Aorta (tissue), 5 donors: Measurements from ENCODE around the gene CIAPIN1. TPM values are rescaled to one million over a fixed set of nuclear protein-coding genes. Genes with fewer than 3 reads are reported as not detected.

Experiments used
- ATAC-seq: fragments of 200-7000 bp; cut with Tn5 transposase; one replicate; pipeline ENCODE4 v1.9.1; 2022; ENCODE audit warnings: moderate library complexity; ENCODE audit not compliant: low FRiP score
- DNase-seq, 2 donors: peaks; one replicate each; pipeline ENCODE4 v3.0.0-alpha.2; 2020
- H3K27ac ChIP-seq, 2 donors: one replicate each; pipeline ENCODE4 v1.5.1; 2013; ENCODE audit warnings: low read length in 2 of 2, mild to moderate bottlenecking in 2 of 2, moderate library complexity in 2 of 2, control low read depth in 1 of 2, inconsistent platforms in 1 of 2, low read depth in 1 of 2
- H3K27me3 ChIP-seq, 2 donors: one replicate each; pipeline ENCODE4 v1.6.1; 2013; ENCODE audit warnings: control low read depth in 1 of 2, low read length in 1 of 2, mild to moderate bottlenecking in 1 of 2, moderate library complexity in 1 of 2; ENCODE audit not compliant: insufficient read depth in 2 of 2, control insufficient read depth in 1 of 2
- H3K36me3 ChIP-seq, 2 donors: one replicate each; pipeline ENCODE4 v1.6.1; 2013; ENCODE audit warnings: control low read depth in 1 of 2, low read length in 1 of 2, mild to moderate bottlenecking in 1 of 2; ENCODE audit not compliant: insufficient read depth in 2 of 2, control insufficient read depth in 1 of 2
- H3K4me1 ChIP-seq, 2 donors: one replicate each; pipeline ENCODE4 v1.6.1; 2013; ENCODE audit warnings: low read length in 2 of 2, control low read depth in 1 of 2, mild to moderate bottlenecking in 1 of 2, moderate library complexity in 1 of 2; ENCODE audit not compliant: insufficient read depth in 2 of 2, control insufficient read depth in 1 of 2
- H3K4me3 ChIP-seq, 2 donors: one replicate each; pipeline ENCODE4 v1.5.1; 2013; ENCODE audit warnings: low read length in 2 of 2, control low read depth in 1 of 2, mild to moderate bottlenecking in 1 of 2
- H3K9me3 ChIP-seq: one replicate; pipeline ENCODE4 v1.6.1; 2013; ENCODE audit warnings: mild to moderate bottlenecking, low read length; ENCODE audit not compliant: control insufficient read depth
- WGBS, 2 donors: extraction: QIAGEN DNeasy Blood & Tissue Kit; methylation state at CpG; one replicate each; pipeline ENCODE4 v1.1.7; 2013; 5-methylcytosine and 5-hydroxymethylcytosine counted together
- intact Hi-C, 2 donors: fragments of 100-400 bp; cut with DNase I; formaldehyde crosslinking; loops; one replicate each; pipeline versions ENCODE4 v1.14.2 to v1.15.0; 2022
- long read RNA-seq, 2 donors: library from polyadenylated mRNA; unstranded; transcript quantifications; one replicate each; pipeline ENCODE4 v2.0.0, GENCODE V29; 2020 to 2021
- polyA plus RNA-seq, 2 donors: library from polyadenylated mRNA; stranded (reverse); fragments of 200-250 nt; gene quantifications; one replicate each; pipeline ENCODE4 v1.2.3, GENCODE V29; 2013
- total RNA-seq, 2 donors: library from RNA; stranded (reverse); fragmentation: NEBNext Ultra II Directional; extraction: Animal tissue kit (Norgen Biotek cat#: 25700); gene quantifications; one replicate each; pipeline ENCODE4 v1.2.1, GENCODE V29; 2021
- donor health status: healthy with polysubstance abuse.
- donor health status: Bipolar disorder and iron deficiency.
- donor health status: DM: no; HTN: no; CAD: no.
- donor health status: DM: no; HTN: no; CAD: no.
- donor health status: DM: yes; HTN: yes; CAD: no.

CIAPIN1 gene
- 10 to 100 TPM; 26.7 to 27.4 TPM for total RNA-seq
- polyA plus RNA-seq, result 10 to 100 TPM; 16.3 to 21.6 TPM
- long read RNA-seq, donor 1, transcript CIAPIN1-209 (9 exons, 2,016 nt), result minor isoform, 22 of 247 reads
- long read RNA-seq, donor 1, transcript CIAPIN1-201 (9 exons, 2,182 nt), result major isoform, 174 of 247 reads
- long read RNA-seq, donor 1, partial matches to known transcripts, result 17 of 247 reads
- long read RNA-seq, donor 1, other reads (novel, unspliced or antisense), result 28 of 247 reads
- long read RNA-seq, donor 2, transcript CIAPIN1-201 (9 exons, 2,182 nt), result major isoform, 15 of 31 reads
- long read RNA-seq, donor 2, partial matches to known transcripts, result 2 of 31 reads
- long read RNA-seq, donor 2, other reads (novel, unspliced or antisense), result 10 of 31 reads

GRCh38 chr16:57447186-57447962 lies at the start of gene CIAPIN1, which contains the start of gene COQ9:
TSS of gene CIAPIN1 (minus strand) at chr16:57447385. CDS start at chr16:57440928, 6,457 bp downstream.
TSS of gene COQ9 (plus strand) at chr16:57447479. CDS start at chr16:57447506, 27 bp downstream.
- Histone ChIP-seq H3K4me1 (no peaks in the 10 kb centered on the region), H3K36me3 (no peaks in the 10 kb centered on the region), H3K27ac (peak within 1 kb of the TSS; percentile 2 to 60), H3K9me3 (no peaks in the 10 kb centered on the region), H3K27me3 (no peaks in the 10 kb centered on the region), H3K4me3 (peak within 1 kb of the TSS; percentile 68 to 88)
- DNase-seq (peak; percentile 97 to 99), ATAC-seq (peak; percentile 98)
- intact Hi-C loops, result loop anchor here in 1 of 2 donors (2.0 kb wide), 1 partner anchor 39 kb away; the partner anchor contains the start of gene DOK4
- 0 to 1% methylated on average over 61 to 68 of the region's 68 CpGs for WGBS, 2 donors

GRCh38 chr16:57493767-57494166 lies 46.6 kb upstream of the CIAPIN1 start:
- Histone ChIP-seq H3K9me3 (no peaks in the 10 kb centered on the region), H3K36me3 (no peaks in the 10 kb centered on the region), H3K27ac (no peak overlapping the region), H3K4me3 (no peak overlapping the region), H3K27me3 (no peaks in the 10 kb centered on the region), H3K4me1 (no peaks in the 10 kb centered on the region)
- intact Hi-C loops, result no loop called here
- WGBS, 2 donors, result 94 to 95% methylated on average over 4 of the region's 4 CpGs
- ATAC-seq (no peak), DNase-seq (no peak)

- Histone ChIP-seq H3K36me3 (no peaks in the 10 kb centered on the region), H3K4me1 (no peaks in the 10 kb centered on the region), H3K4me3 (no peak overlapping the region), H3K27ac (no peak overlapping the region), H3K27me3 (no peaks in the 10 kb centered on the region), H3K9me3 (no peaks in the 10 kb centered on the region)
- intact Hi-C loops, result no loop called here
- WGBS, 2 donors, result 90 to 98% methylated on average over 5 of the region's 5 CpGs
- DNase-seq (peak in 1 of 2 donors; percentile 26), ATAC-seq (no peak)
Measured at GRCh38 chr16:57489229-57489628, 42.0 kb upstream of the CIAPIN1 start.

- intact Hi-C loops, result loop anchor here in 1 of 2 donors (2.0 kb wide), 2 partner anchors 24 to 40 kb away; partner anchors contain the start of genes CIAPIN1, COQ9 and POLR2C
- H3K27ac ChIP-seq, result peak overlapping the region in 1 of 2 donors; percentile 64
Measured at GRCh38 chr16:57486858-57487834, 40.0 kb upstream of the CIAPIN1 start.

GRCh38 chr16:57485916-57486857 lies 39.0 kb upstream of the CIAPIN1 start, which contains the start of gene DOK4:
TSS of gene DOK4 (minus strand) at chr16:57486493. CDS start at chr16:57479507, 6,986 bp downstream.
- no peaks in the 10 kb centered on the region for H3K9me3 ChIP-seq
- H3K27me3 ChIP-seq, result no peaks in the 10 kb centered on the region
- peak; percentile 89 to 95 for DNase-seq
- peak within 1 kb of the TSS; percentile 2 to 93 for H3K27ac ChIP-seq
- no peaks in the 10 kb centered on the region for H3K4me1 ChIP-seq
- no peaks in the 10 kb centered on the region for H3K36me3 ChIP-seq
- H3K4me3 ChIP-seq, result peak within 1 kb of the TSS; percentile 52 to 95
- intact Hi-C loops, result loop anchor here in 1 of 2 donors (2.0 kb wide), 2 partner anchors 23 to 39 kb away; partner anchors contain the start of genes CIAPIN1, COQ9 and POLR2C
- peak; percentile 94 for ATAC-seq
- 1% methylated on average over 54 to 73 of the region's 73 CpGs for WGBS, 2 donors

More at GRCh38 chr16:57486858-57487834, 40.0 kb upstream of the CIAPIN1 start:
- Histone ChIP-seq H3K27me3 (no peaks in the 10 kb centered on the region), H3K9me3 (no peaks in the 10 kb centered on the region), H3K4me3 (peak overlapping the region in 1 of 2 donors; percentile 52), H3K36me3 (no peaks in the 10 kb centered on the region), H3K4me1 (no peaks in the 10 kb centered on the region)
- 70 to 71% methylated on average over 8 of the region's 8 CpGs for WGBS, 2 donors
- peak; percentile 16 for ATAC-seq
- DNase-seq, result peak in 1 of 2 donors; percentile 77

GRCh38 chr16:57485091-57485915 lies 38.1 kb upstream of the CIAPIN1 start:
- no peaks in the 10 kb centered on the region for H3K27me3 ChIP-seq
- DNase-seq (peak; percentile 58 to 77), ATAC-seq (peak; percentile 2)
- H3K4me1 ChIP-seq, result no peaks in the 10 kb centered on the region
- no peaks in the 10 kb centered on the region for H3K36me3 ChIP-seq
- peak overlapping the region; percentile 52 to 95 for H3K4me3 ChIP-seq
- peak overlapping the region; percentile 8 to 93 for H3K27ac ChIP-seq
- H3K9me3 ChIP-seq, result no peaks in the 10 kb centered on the region
- WGBS, 2 donors, result 38 to 45% methylated on average over 13 to 14 of the region's 14 CpGs
- intact Hi-C loops, result no loop called here
